OCI-LY1 (cell line): ENCODE results near the gene DCAF5.

Experiments
- H2AFZ ChIP-seq: fragments of 200-600 bp; sonication (generic), shearing (Covaris generic); 2 replicates; pipeline ENCODE4 v1.6.0; 2014; ENCODE audit warnings: antibody characterized with exemption, mild to moderate bottlenecking, low read length
- H3F3A ChIP-seq: fragments of 200-600 bp; sonication (generic), shearing (Covaris generic); 2 replicates; pipeline ENCODE4 v1.6.0; 2014; ENCODE audit warnings: mild to moderate bottlenecking, antibody characterized with exemption, low read length, moderate library complexity; ENCODE audit not compliant: insufficient read depth
- H3K27ac ChIP-seq: fragments of 200-600 bp; sonication (generic); 2 replicates; pipeline ENCODE4 v1.5.1; 2014; ENCODE audit warnings: low read length, mixed run types, mild to moderate bottlenecking, low read depth; ENCODE audit not compliant: poor library complexity, severe bottlenecking
- H3K27me3 ChIP-seq: fragments of 200-600 bp; sonication (generic); 2 replicates; pipeline ENCODE4 v1.6.0; 2014; ENCODE audit warnings: antibody characterized with exemption, mild to moderate bottlenecking, low read length, moderate library complexity; ENCODE audit not compliant: insufficient read depth
- H3K36me3 ChIP-seq: fragments of 200-600 bp; sonication (generic); 2 replicates; pipeline ENCODE4 v1.6.1; 2014; ENCODE audit warnings: mild to moderate bottlenecking, antibody characterized with exemption, low read length, moderate library complexity, mixed read lengths; ENCODE audit not compliant: insufficient read depth
- H3K4me1 ChIP-seq: fragments of 200-600 bp; sonication (generic); 2 replicates; pipeline ENCODE4 v1.5.1; 2014; ENCODE audit warnings: mild to moderate bottlenecking, low read length, moderate library complexity; ENCODE audit not compliant: insufficient read depth, severe bottlenecking
- H3K4me2 ChIP-seq: fragments of 200-600 bp; sonication (generic), shearing (Covaris generic); 2 replicates; pipeline ENCODE4 v1.6.1; 2014; ENCODE audit warnings: low read length
- H3K4me3 ChIP-seq: fragments of 200-600 bp; sonication (generic); 2 replicates; pipeline ENCODE4 v1.5.1; 2014; ENCODE audit warnings: low read length, low read depth, mild to moderate bottlenecking, mixed read lengths; ENCODE audit not compliant: poor library complexity, severe bottlenecking
- H3K79me2 ChIP-seq: fragments of 200-600 bp; shearing (Covaris generic); 2 replicates; pipeline ENCODE4 v1.6.1; 2016; ENCODE audit warnings: mixed run types, low read length, mixed read lengths; ENCODE audit not compliant: insufficient read depth
- H3K9ac ChIP-seq: fragments of 200-600 bp; sonication (generic), shearing (Covaris generic); 2 replicates; pipeline ENCODE4 v1.6.1; 2014; ENCODE audit warnings: mild to moderate bottlenecking, low read length, mixed read lengths
- H3K9me2 ChIP-seq: fragments of 200-600 bp; sonication (generic), shearing (Covaris generic); 2 replicates; pipeline ENCODE4 v1.6.1; 2014; ENCODE audit warnings: low read depth, mild to moderate bottlenecking, low read length, mixed read lengths
- H3K9me3 ChIP-seq: fragments of 200-600 bp; shearing (Covaris generic); 2 replicates; pipeline ENCODE4 v1.6.1; 2014; ENCODE audit warnings: low read length, mixed read lengths
- H4K20me1 ChIP-seq: fragments of 200-600 bp; sonication (generic), shearing (Covaris generic); 2 replicates; pipeline ENCODE4 v1.6.0; 2016; ENCODE audit warnings: mild to moderate bottlenecking, low read length; ENCODE audit not compliant: insufficient read depth
- EZH2 ChIP-seq: fragments of 200-600 bp; sonication (generic), shearing (Covaris generic); IDR thresholded peaks from 2 replicates; pipeline ENCODE4 v1.8.0; 2017; ENCODE audit warnings: borderline replicate concordance, mixed run types, mild to moderate bottlenecking, antibody characterized with exemption, low read length, moderate library complexity, mixed read lengths
- TF ChIP-seq, protein P1 (sequence below): fragments of 200-600 bp; sonication (generic), shearing (Covaris generic); IDR thresholded peaks from 2 replicates; pipeline ENCODE4 v1.5.1; 2017; ENCODE audit warnings: mild to moderate bottlenecking, antibody characterized with exemption, low read length, moderate library complexity, mixed read lengths

DCAF5 gene

DNA sequence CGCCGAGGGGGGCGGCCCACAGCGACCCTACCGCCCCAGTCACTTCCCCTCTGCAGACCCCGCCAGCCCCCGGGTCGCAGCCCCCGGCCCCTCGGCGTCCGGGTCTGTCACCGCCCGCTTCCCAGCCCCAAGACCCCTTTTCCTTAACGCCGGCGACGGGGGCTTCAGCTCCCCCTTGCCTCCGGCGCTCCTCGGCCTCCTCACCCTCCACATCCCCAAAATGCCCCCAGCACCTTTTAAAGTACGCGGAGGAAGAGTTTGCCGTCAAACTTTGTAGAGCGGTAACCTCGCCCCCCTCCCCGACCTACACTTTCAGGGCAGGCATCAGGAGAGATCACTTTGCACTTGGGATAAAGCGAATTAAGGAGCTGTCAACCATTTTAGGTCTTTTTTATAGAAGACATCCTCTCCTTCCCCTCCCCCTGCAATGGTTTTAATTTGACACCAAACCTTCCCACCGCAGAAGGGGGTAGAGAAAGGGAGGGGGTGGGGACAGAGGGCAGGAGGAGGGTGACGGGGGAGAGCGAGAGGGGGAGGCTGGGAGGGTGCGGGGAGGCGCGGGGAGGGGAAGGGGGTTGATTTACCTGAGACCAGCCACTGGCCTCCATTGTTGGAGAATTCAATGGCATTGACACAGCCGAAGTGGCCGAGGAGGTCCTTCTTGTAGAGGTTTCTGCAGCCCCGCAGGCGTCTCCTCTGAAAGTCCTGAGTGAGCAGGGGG, 578 bp downstream of the DCAF5 start:
- TF ChIP-seq EZH2: no peak
- TF ChIP-seq, protein P1, sequence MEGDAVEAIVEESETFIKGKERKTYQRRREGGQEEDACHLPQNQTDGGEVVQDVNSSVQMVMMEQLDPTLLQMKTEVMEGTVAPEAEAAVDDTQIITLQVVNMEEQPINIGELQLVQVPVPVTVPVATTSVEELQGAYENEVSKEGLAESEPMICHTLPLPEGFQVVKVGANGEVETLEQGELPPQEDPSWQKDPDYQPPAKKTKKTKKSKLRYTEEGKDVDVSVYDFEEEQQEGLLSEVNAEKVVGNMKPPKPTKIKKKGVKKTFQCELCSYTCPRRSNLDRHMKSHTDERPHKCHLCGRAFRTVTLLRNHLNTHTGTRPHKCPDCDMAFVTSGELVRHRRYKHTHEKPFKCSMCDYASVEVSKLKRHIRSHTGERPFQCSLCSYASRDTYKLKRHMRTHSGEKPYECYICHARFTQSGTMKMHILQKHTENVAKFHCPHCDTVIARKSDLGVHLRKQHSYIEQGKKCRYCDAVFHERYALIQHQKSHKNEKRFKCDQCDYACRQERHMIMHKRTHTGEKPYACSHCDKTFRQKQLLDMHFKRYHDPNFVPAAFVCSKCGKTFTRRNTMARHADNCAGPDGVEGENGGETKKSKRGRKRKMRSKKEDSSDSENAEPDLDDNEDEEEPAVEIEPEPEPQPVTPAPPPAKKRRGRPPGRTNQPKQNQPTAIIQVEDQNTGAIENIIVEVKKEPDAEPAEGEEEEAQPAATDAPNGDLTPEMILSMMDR: no peak
- H3F3A ChIP-seq: no peaks in the 10 kb centered on the region
- no peaks in the 10 kb centered on the region; the same call in none of the 2 replicates for H3K27me3 ChIP-seq
- H3K36me3 ChIP-seq: peaks cover 19% of the 10 kb centered on the region; the same call in 1 of the 2 replicates
- peak overlapping the region; percentile 97 for H3K4me2 ChIP-seq
- H2AFZ ChIP-seq: no peak overlapping the region
- no peaks in the 10 kb centered on the region for H3K9me3 ChIP-seq
- peak overlapping the region; percentile 81 for H3K27ac ChIP-seq
- H3K9ac ChIP-seq: peak overlapping the region; percentile 96
- no peaks in the 10 kb centered on the region for H4K20me1 ChIP-seq
- H3K9me2 ChIP-seq: no peaks in the 10 kb centered on the region
- peak overlapping the region; percentile 98 for H3K4me3 ChIP-seq
- H3K4me1 ChIP-seq: peaks cover 26% of the 10 kb centered on the region
- H3K79me2 ChIP-seq: peaks cover 30% of the 10 kb centered on the region

DNA sequence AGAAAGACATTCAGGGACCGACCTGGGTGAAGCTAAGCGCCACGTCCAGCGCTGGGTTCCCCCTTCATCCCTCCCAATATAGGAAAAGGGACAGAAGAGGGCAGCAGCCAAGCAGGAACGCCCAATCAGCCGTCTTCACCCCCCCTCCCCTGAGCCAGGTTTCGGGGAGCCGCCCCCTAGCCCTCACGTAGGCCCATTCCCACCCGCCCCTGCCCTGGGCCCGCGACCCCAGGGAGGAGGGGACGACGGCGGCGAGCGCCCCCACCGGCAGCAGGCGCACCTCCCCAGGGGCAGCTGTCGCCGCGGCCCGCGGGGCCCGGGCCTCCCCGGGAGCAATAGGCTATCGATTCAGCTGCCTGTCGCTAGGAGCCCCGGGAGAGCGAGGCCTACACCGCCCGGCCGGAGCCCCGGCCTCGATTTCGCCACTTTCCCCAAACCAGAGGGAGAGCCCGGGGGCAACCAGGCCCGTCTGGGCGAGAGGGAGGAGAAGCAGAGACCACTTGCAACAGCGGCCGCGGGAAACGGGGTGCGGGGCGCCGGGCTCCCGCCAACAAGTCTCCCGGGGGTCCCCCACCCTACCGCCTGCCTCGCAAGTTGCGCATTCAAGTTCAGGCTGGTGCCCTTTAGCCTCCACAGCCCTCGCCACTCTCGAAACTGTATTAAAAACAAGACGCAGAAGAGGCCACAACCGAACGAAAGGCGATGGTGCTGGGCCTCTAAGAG, 1.3 kb downstream of the DCAF5 start:
- no peaks in the 10 kb centered on the region for H3F3A ChIP-seq
- H3K4me3 ChIP-seq: peak overlapping the region; percentile 98
- H2AFZ ChIP-seq: no peak overlapping the region
- H4K20me1 ChIP-seq: no peaks in the 10 kb centered on the region
- no peaks in the 10 kb centered on the region for H3K9me2 ChIP-seq
- H3K79me2 ChIP-seq: peaks cover 35% of the 10 kb centered on the region
- H3K27ac ChIP-seq: peak overlapping the region; percentile 81
- peaks cover 26% of the 10 kb centered on the region for H3K4me1 ChIP-seq
- no peaks in the 10 kb centered on the region for H3K9me3 ChIP-seq
- peaks cover 24% of the 10 kb centered on the region; the same call in 1 of the 2 replicates for H3K36me3 ChIP-seq
- no peaks in the 10 kb centered on the region; the same call in none of the 2 replicates for H3K27me3 ChIP-seq
- H3K4me2 ChIP-seq: peak overlapping the region; percentile 97
- TF ChIP-seq, protein P1: peak; percentile 46
- TF ChIP-seq EZH2: no peak
- H3K9ac ChIP-seq: peak overlapping the region; percentile 96

DNA sequence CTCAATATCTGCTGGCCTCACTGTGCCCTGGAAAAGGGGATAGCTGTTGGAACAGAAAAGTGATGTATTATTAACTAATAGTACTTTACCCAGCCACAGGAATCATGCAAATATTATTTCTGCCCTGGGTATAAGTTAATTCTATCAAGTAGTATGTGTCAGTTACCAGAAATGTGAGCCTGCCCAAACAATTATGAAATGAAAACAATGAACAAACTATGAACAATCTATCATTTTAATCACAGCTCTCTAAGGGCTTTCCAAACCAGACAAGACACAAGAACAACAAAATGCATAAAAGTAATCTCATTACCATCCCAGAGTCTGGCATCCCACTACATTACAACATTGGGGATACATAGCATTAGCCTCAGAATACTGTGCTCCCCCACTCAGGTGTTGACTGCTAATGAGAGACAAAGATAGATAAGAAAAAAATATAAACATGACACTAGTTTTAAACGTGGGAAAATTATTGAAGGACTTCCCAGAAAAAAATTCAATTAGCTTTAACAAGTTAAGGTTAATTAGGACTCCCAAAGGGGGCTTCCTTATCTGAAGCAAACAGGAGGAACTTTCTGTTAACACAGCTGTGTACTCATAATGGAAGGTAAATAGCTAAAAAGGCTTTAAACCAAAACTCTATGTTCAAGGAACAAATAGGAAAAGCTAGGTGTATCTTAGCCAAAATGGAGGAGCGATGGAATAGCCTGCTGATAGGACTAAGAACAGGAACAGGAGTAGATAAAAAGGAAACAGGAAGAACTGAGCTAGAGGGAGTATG, 3.3 kb downstream of the DCAF5 start:
- peaks cover 51% of the 10 kb centered on the region for H3K79me2 ChIP-seq
- no peaks in the 10 kb centered on the region for H3K27me3 ChIP-seq
- H4K20me1 ChIP-seq: no peaks in the 10 kb centered on the region
- no peak overlapping the region for H3K9ac ChIP-seq
- no peak overlapping the region for H3K4me3 ChIP-seq
- no peaks in the 10 kb centered on the region for H3F3A ChIP-seq
- no peak overlapping the region for H3K4me2 ChIP-seq
- TF ChIP-seq, protein P1: no peak
- no peak for TF ChIP-seq EZH2
- peaks cover 26% of the 10 kb centered on the region for H3K4me1 ChIP-seq
- no peaks in the 10 kb centered on the region for H3K9me2 ChIP-seq
- H3K27ac ChIP-seq: no peak overlapping the region
- H3K36me3 ChIP-seq: peaks cover 34% of the 10 kb centered on the region; the same call in 1 of the 2 replicates
- H2AFZ ChIP-seq: no peak overlapping the region
- no peaks in the 10 kb centered on the region for H3K9me3 ChIP-seq
